Measurements from ENCODE around the gene TNFRSF4. TPM values are rescaled to one million over a fixed set of nuclear protein-coding genes. Genes with fewer than 3 reads are reported as not detected.

Gene TNFRSF4
- total and polyA plus RNA-seq, 2 of the 8 experiments (the other 6 are each of a cell fraction or from before 2014, with no cell fraction given): 0.06 TPM; not detected in 1

- TF ChIP-seq ZNF274 (IDR thresholded peaks at IDR 0.05; ENCODE audit: borderline replicate concordance, extremely low read depth, low read length): no peak
- TF ChIP-seq EP300 (IDR thresholded peaks at IDR 0.05; ENCODE audit: borderline replicate concordance in 1 of 2, low read depth in 2 of 2, low read length in 2 of 2): no peak
- no peak for TF ChIP-seq EZH2 (IDR thresholded peaks at IDR 0.05; ENCODE audit: low read depth, low read length, severe bottlenecking)
- TF ChIP-seq KDM1A (IDR thresholded peaks at IDR 0.05; ENCODE audit: borderline replicate concordance, low read length): no peak
- TF ChIP-seq RBBP5 (IDR thresholded peaks at IDR 0.05; ENCODE audit: borderline replicate concordance, low read depth, low read length): peak; percentile 49; the same call in 1 of the 2 replicates
- peak; percentile 65 for TF ChIP-seq MAX (IDR thresholded peaks at IDR 0.05)
- peak; percentile 87 for TF ChIP-seq NRF1 (IDR thresholded peaks at IDR 0.05; ENCODE audit: low read depth, low read length)
- TF ChIP-seq CTCF (IDR thresholded peaks at IDR 0.05; ENCODE audit: control extremely low read depth in 1 of 3, insufficient read depth in 1 of 3, low read depth in 1 of 3, low read length in 3 of 3): peak in 1 of 3 experiments; percentile 10; a peak in 1 of 4 replicates
- TF ChIP-seq SP4 (IDR thresholded peaks at IDR 0.05; ENCODE audit: low read length): 0 out of 2 replicates have a peak, but pooled peaks have one; percentile 73
- 0 out of 2 replicates have a peak, but pooled peaks have one; percentile 39 for TF ChIP-seq FOSL1 (IDR thresholded peaks at IDR 0.05; ENCODE audit: insufficient read depth, low read depth, low read length)
- TF ChIP-seq CREB1 (IDR thresholded peaks at IDR 0.05): peak; percentile 73
- 0 out of 2 replicates have a peak, but pooled peaks have one; percentile 41 for TF ChIP-seq KDM5A (IDR thresholded peaks at IDR 0.05; ENCODE audit: low read length)
- TF ChIP-seq CBX5 (IDR thresholded peaks at IDR 0.05; ENCODE audit: low read depth, low read length): no peak
- no peak for TF ChIP-seq NANOG (IDR thresholded peaks at IDR 0.05; ENCODE audit: insufficient read depth, low read depth, low read length, poor library complexity, severe bottlenecking)
- TF ChIP-seq SAP30 (IDR thresholded peaks at IDR 0.05; ENCODE audit: insufficient read depth, insufficient replicate concordance, low read length): no peak
- peak; percentile 49; the same call in 1 of the 2 replicates for TF ChIP-seq POLR2AphosphoS5 (IDR thresholded peaks at IDR 0.05; ENCODE audit: low read depth, low read length)
- no peak for TF ChIP-seq SRF (IDR thresholded peaks at IDR 0.05; ENCODE audit: low read depth, low read length)
- no peak for TF ChIP-seq SUZ12 (IDR thresholded peaks at IDR 0.05; ENCODE audit: low read length)
- peak; percentile 62 for TF ChIP-seq TAF7 (optimal IDR thresholded peaks at IDR 0.05; ENCODE audit: borderline replicate concordance, low read depth, low read length)
Observed at GRCh38 chr1:1231400-1232207, 17.7 kb upstream of the TNFRSF4 start, which contains the start of gene SDF4 (continued).
